HG03571 (cell line): ENCODE measurements around the gene SNX13.

Source experiments
- ATAC-seq: cut with Tn5 transposase; IDR thresholded peaks from one replicate; pipeline ENCODE4 v1.9.1; 2021; ENCODE audit not compliant: unreplicated experiment

The SNX13 gene

GRCh38 chr7:17940302-17940883 lies at the start of gene SNX13:
Gene SNX13 (minus strand): TSS chr7:17940494. CDS start chr7:17940295, 199 bp downstream.
- peak; percentile 88 for ATAC-seq

GRCh38 chr7:17989546-17989945 lies 49.3 kb upstream of the SNX13 start:
- ATAC-seq = no peak

GRCh38 chr7:17988858-17989257 lies 48.6 kb upstream of the SNX13 start:
- no peak for ATAC-seq

- ATAC-seq = no peak
Observed at GRCh38 chr7:17988141-17988540, 47.8 kb upstream of the SNX13 start.

GRCh38 chr7:17986851-17987250 lies 46.6 kb upstream of the SNX13 start:
- ATAC-seq = no peak

- ATAC-seq = no peak
Observed at GRCh38 chr7:17985473-17986239, 45.4 kb upstream of the SNX13 start.

- ATAC-seq = no peak
Observed at GRCh38 chr7:17984288-17984687, 44.0 kb upstream of the SNX13 start.

- ATAC-seq = no peak
Observed at GRCh38 chr7:17983221-17984062, 43.1 kb upstream of the SNX13 start.

GRCh38 chr7:17976952-17977351 lies 36.7 kb upstream of the SNX13 start:
- no peak for ATAC-seq

GRCh38 chr7:17971411-17971810 lies 31.1 kb upstream of the SNX13 start:
- no peak for ATAC-seq

- no peak for ATAC-seq
Observed at GRCh38 chr7:17968791-17969715, 28.8 kb upstream of the SNX13 start.

GRCh38 chr7:17966706-17967105 lies 26.4 kb upstream of the SNX13 start:
- no peak for ATAC-seq

- ATAC-seq = no peak
Observed at GRCh38 chr7:17965603-17966002, 25.3 kb upstream of the SNX13 start.

GRCh38 chr7:17963281-17963680 lies 23.0 kb upstream of the SNX13 start:
- ATAC-seq = no peak

- no peak for ATAC-seq
Observed at GRCh38 chr7:17962652-17963051, 22.4 kb upstream of the SNX13 start.

GRCh38 chr7:17957871-17958270 lies 17.6 kb upstream of the SNX13 start:
- no peak for ATAC-seq

GRCh38 chr7:17952387-17952786 lies 12.1 kb upstream of the SNX13 start:
- peak; percentile 100 for ATAC-seq

GRCh38 chr7:17951742-17952254 lies 11.5 kb upstream of the SNX13 start:
- ATAC-seq = no peak

- no peak for ATAC-seq
Observed at GRCh38 chr7:17948526-17949238, 8.4 kb upstream of the SNX13 start.

GRCh38 chr7:17947620-17948019 lies 7.3 kb upstream of the SNX13 start:
- no peak for ATAC-seq
